DND-41 (cell line): ENCODE results near the gene REPS2.

Experiments used
- EZH2 ChIP-seq: IDR thresholded peaks from 3 replicates; pipeline ENCODE4 v1.6.1; 2012; ENCODE audit warnings: borderline replicate concordance, low read depth, mild to moderate bottlenecking, moderate library complexity, low read length, inconsistent platforms; ENCODE audit not compliant: severe bottlenecking
- TF ChIP-seq, protein P1 (sequence below): IDR thresholded peaks from 2 replicates; pipeline ENCODE4 v1.5.1; 2012; ENCODE audit warnings: borderline replicate concordance, low read length, moderate library complexity, mild to moderate bottlenecking; ENCODE audit not compliant: poor library complexity, severe bottlenecking; ENCODE audit errors: extremely low read depth

DNA sequence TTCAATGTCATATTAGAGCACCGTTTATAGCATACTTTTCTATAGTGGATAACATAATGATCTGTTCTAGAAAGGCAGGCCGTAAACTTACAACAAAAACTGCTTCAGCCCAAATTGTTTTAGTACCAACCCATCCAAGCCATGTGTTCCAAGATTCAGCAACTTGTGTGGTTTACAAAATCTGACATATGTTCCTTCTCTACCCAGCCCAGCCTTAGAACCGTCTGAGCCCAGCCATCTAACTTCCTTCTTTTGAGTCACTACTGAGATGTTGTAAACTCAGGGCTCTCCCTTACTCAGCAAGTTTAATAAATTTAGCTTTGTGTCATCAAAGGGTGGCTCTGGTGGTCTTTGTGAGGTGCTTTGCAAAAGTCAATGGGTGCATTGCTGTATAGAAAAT lies 32.4 kb upstream of the REPS2 start:
- TF ChIP-seq, protein P1, sequence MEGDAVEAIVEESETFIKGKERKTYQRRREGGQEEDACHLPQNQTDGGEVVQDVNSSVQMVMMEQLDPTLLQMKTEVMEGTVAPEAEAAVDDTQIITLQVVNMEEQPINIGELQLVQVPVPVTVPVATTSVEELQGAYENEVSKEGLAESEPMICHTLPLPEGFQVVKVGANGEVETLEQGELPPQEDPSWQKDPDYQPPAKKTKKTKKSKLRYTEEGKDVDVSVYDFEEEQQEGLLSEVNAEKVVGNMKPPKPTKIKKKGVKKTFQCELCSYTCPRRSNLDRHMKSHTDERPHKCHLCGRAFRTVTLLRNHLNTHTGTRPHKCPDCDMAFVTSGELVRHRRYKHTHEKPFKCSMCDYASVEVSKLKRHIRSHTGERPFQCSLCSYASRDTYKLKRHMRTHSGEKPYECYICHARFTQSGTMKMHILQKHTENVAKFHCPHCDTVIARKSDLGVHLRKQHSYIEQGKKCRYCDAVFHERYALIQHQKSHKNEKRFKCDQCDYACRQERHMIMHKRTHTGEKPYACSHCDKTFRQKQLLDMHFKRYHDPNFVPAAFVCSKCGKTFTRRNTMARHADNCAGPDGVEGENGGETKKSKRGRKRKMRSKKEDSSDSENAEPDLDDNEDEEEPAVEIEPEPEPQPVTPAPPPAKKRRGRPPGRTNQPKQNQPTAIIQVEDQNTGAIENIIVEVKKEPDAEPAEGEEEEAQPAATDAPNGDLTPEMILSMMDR, result no peak
- no peak for TF ChIP-seq EZH2
